ENCODE data around the gene ERLIN1.

ERLIN1 gene

DNA sequence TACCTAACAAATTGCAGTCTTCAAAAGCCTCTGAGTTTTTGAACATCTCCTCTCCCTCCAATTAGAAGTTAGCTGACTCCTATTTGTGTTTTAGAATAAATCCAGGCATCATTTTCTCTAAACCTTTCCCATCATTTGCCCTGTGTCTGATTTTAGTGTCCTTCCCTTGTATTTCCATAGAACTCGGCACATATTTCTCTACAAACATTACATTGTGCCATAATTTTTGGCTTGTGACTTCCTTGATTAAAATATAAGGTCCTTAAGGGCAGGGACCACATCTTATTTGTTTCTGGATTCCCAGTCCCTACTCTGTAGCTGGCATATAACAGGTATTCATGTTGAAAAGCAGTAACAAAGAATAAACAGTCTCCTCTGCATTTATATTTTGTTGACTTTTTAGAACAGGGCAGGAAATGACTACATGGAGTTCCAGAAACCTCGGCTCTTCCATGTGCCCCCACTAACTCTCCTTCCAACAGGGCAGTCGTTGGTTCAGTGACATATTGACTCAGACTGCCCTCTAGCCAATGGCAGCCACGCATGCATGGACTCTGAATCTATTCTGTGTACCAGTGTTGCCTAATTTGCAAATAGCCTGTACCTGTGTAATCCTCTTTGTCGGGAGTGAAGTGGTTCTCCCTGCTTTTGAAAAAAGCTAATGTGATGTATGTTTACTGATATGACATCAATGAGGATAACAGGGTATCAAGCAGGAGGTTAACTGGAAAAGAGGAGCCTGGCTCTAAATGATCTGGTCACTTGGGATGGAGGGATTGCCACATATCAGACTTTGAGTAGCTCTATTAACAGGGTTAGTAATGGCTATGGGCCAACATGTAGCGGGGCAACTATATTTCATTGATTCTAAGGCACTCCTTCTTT lies 84.4 kb downstream of the ERLIN1 start:
- no peak overlapping the region for H3K4me3 ChIP-seq (ENCODE audit: low read length)
- DNase-seq (ENCODE audit: low read depth): peak; percentile 61
- TF ChIP-seq, protein P1, sequence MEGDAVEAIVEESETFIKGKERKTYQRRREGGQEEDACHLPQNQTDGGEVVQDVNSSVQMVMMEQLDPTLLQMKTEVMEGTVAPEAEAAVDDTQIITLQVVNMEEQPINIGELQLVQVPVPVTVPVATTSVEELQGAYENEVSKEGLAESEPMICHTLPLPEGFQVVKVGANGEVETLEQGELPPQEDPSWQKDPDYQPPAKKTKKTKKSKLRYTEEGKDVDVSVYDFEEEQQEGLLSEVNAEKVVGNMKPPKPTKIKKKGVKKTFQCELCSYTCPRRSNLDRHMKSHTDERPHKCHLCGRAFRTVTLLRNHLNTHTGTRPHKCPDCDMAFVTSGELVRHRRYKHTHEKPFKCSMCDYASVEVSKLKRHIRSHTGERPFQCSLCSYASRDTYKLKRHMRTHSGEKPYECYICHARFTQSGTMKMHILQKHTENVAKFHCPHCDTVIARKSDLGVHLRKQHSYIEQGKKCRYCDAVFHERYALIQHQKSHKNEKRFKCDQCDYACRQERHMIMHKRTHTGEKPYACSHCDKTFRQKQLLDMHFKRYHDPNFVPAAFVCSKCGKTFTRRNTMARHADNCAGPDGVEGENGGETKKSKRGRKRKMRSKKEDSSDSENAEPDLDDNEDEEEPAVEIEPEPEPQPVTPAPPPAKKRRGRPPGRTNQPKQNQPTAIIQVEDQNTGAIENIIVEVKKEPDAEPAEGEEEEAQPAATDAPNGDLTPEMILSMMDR (IDR thresholded peaks at IDR 0.05; ENCODE audit: insufficient read depth, low read depth, low read length, missing control alignments): no peak

DNA sequence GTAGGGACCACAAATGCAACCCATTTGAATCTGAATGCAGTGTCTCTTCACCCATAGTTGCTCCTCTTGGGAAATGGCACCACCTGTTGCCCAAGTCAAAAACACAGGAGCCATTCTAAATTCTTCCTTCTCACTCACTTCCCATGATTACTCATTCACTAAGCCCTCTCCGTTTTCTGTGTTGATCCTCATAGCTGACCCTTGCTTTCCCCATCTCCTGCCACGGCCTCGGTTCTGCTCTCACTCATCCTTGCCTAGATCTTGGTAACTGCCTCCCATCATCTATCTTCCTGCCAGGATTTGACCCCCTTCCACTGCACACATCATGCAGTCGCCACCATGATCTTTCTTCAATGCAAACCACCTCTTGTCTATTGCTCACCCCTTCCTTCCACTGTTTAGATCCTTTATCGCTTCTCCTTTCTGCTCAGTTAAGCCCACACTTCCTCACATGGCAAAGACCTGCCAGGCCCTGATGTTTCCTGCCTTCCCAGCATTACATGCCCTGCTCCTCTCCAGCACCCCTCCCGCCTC lies 85.1 kb downstream of the ERLIN1 start:
- H3K4me3 ChIP-seq (ENCODE audit: low read length): no peak overlapping the region
- TF ChIP-seq, protein P1 (IDR thresholded peaks at IDR 0.05; ENCODE audit: insufficient read depth, low read depth, low read length, missing control alignments): peak; percentile 37
- DNase-seq (ENCODE audit: low read depth): peak; percentile 58
